Coronary artery (tissue), 2 donors: Measurements from ENCODE around the gene BCR.
A peak's percentile ranks its signal among the peaks of the same experiment; 100 is the strongest.

Experiments used
- DNase-seq: peaks from one replicate; pipeline ENCODE4 v3.0.0-alpha.2; 2017; ENCODE audit warnings: low spot score
- H3K27ac ChIP-seq, 2 donors: fragments of 200-600 bp; sonication (generic); one replicate each; pipeline ENCODE4 v1.5.1; 2016 to 2019
- H3K4me3 ChIP-seq: fragments of 200-600 bp; sonication (generic); 2 replicates; pipeline ENCODE4 v1.5.1; 2016; ENCODE audit warnings: mild to moderate bottlenecking, moderate library complexity
- CTCF ChIP-seq: fragments of 200-600 bp; sonication (generic); IDR thresholded peaks from one replicate; pipeline ENCODE4 v1.5.1; 2019; ENCODE audit warnings: antibody characterized with exemption

Gene BCR

GRCh38 chr22:23222033-23222792 lies 41.9 kb downstream of the BCR start:
- H3K4me3 ChIP-seq, result no peak overlapping the region
- no peak for DNase-seq
- no peak for TF ChIP-seq CTCF
- peak overlapping the region in 1 of 2 donors; percentile 27 for H3K27ac ChIP-seq

GRCh38 chr22:23222793-23223568 lies 42.7 kb downstream of the BCR start:
- DNase-seq, result no peak
- H3K27ac ChIP-seq, result peak overlapping the region in 1 of 2 donors; percentile 70
- H3K4me3 ChIP-seq, result no peak overlapping the region
- no peak for TF ChIP-seq CTCF

- H3K4me3 ChIP-seq, result no peak overlapping the region
- DNase-seq, result no peak
- no peak for TF ChIP-seq CTCF
- H3K27ac ChIP-seq, result peak overlapping the region in 1 of 2 donors; percentile 70
These were observed 43.4 kb downstream of the BCR start for GRCh38 chr22:23223569-23224317.

- TF ChIP-seq CTCF, result no peak
- peak overlapping the region; percentile 56 to 70 for H3K27ac ChIP-seq
- DNase-seq, result no peak
- no peak overlapping the region for H3K4me3 ChIP-seq
These were observed 44.5 kb downstream of the BCR start for GRCh38 chr22:23224846-23225245.

- Histone ChIP-seq H3K4me3 (peak overlapping the region; percentile 39), H3K27ac (peak overlapping the region; percentile 56 to 74)
- no peak for TF ChIP-seq CTCF
- no peak for DNase-seq
These were observed 45.0 kb downstream of the BCR start for GRCh38 chr22:23225337-23225723.

GRCh38 chr22:23225724-23226496 lies 45.6 kb downstream of the BCR start:
- H3K4me3 ChIP-seq, result peak overlapping the region; percentile 39
- no peak for DNase-seq
- peak overlapping the region; percentile 56 to 74 for H3K27ac ChIP-seq
- no peak for TF ChIP-seq CTCF
